Measurements from ENCODE around the gene ALG12. TPM values are rescaled to one million over a fixed set of nuclear protein-coding genes. Genes with fewer than 3 reads are reported as not detected.

Gene ALG12
- total and polyA plus RNA-seq, 2 of the 13 experiments (the other 11 are each of a cell fraction or from before 2014, with no cell fraction given): 7.8 to 15.8 TPM

- no peak for TF ChIP-seq RERE (CRISPR knock-in tag; IDR thresholded peaks at IDR 0.05; ENCODE audit: low read depth)
These were observed 4.7 kb upstream of the ALG12 start (continued) for GRCh38 chr22:49922926-49923325.

DNA sequence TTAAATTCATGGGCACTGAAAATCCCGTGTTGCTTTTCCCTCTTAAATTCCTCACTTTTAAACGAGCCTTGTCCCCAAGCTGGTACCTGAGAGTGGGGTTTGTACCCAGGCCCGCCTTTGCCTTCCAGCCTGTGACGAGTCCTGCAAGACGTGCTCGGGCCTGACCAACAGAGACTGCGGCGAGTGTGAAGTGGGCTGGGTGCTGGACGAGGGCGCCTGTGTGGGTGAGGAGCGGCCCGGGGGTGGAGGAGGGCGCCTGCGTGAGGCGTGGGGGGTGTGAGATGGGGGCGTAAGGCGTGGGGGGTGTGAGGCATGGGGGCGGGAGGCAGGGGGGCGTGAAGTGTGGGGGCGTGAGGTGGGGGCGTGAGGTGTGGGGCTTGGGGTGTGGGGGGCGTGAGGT, 4.2 kb upstream of the ALG12 start:
- TF ChIP-seq ERF (CRISPR knock-in tag; IDR thresholded peaks at IDR 0.05) (no peak), ESRRA (CRISPR knock-in tag; IDR thresholded peaks at IDR 0.05; ENCODE audit: low read depth) (no peak), CHD2 (IDR thresholded peaks at IDR 0.05; ENCODE audit: low read depth, low read length) (no peak), ZSCAN20 (CRISPR knock-in tag; IDR thresholded peaks at IDR 0.05; ENCODE audit: borderline replicate concordance) (no peak), ZNF224 (CRISPR knock-in tag; IDR thresholded peaks at IDR 0.05) (no peak), ZNF337 (CRISPR knock-in tag; IDR thresholded peaks at IDR 0.05; ENCODE audit: borderline replicate concordance, low read depth) (no peak), ZBTB2 (CRISPR knock-in tag; IDR thresholded peaks at IDR 0.05; ENCODE audit: low read depth) (no peak)
- intact Hi-C loops (cut with micrococcal nuclease; ENCODE audit: unreplicated experiment): no loop called here

More for the DNA sequence above, 4.2 kb upstream of the ALG12 start:
- H3K27me3 ChIP-seq (ENCODE audit: control insufficient read depth in 1 of 2, insufficient read depth in 2 of 2, low read length in 2 of 2): no peaks in the 10 kb centered on the region
- no peak overlapping the region for H2AFZ ChIP-seq (ENCODE audit: low read length)
- H3K4me1 ChIP-seq (ENCODE audit: insufficient read depth, low read length): peaks cover 17% of the 10 kb centered on the region
- in situ Hi-C loops (cut with HindIII; ENCODE audit: extremely low pct_ligation_motif_present, low pct_unique_long_range_greater_than_20kb): loop anchor here (5.0 kb wide), 1 partner anchor 155 kb away; no protein-coding TSS in a partner anchor
- DNase-seq (ENCODE audit: low spot score) (no peak), ATAC-seq (no peak), FAIRE-seq (no peak)
- no peak overlapping the region for H3K4me3 ChIP-seq (replicated peaks in 1 of 3; ENCODE audit: insufficient read depth in 1 of 3, low read depth in 2 of 3, low read length in 3 of 3)
- no peak overlapping the region for H3K4me2 ChIP-seq (ENCODE audit: low read depth, low read length)
- H3K9me3 ChIP-seq (ENCODE audit: low read length): no peaks in the 10 kb centered on the region
- no peak overlapping the region for H3K9ac ChIP-seq (ENCODE audit: insufficient read depth, low read depth, low read length)
- 96% methylated on average over 22 of the region's 22 CpGs for WGBS (ENCODE audit: low lambda C conversion rate)
- POLR2A ChIA-PET: no interaction called here
- peaks cover 3% of the 10 kb centered on the region for H3K79me2 ChIP-seq (ENCODE audit: insufficient read depth, low read length)
- CTCF ChIA-PET (ENCODE audit: low intra/inter-chr PET ratio, low total read pairs): no interaction called here
- H3K36me3 ChIP-seq (replicated peaks in 1 of 2; ENCODE audit: control insufficient read depth in 1 of 2, insufficient read depth in 2 of 2, low read length in 2 of 2): peaks cover 0 to 10% of the 10 kb centered on the region in 2 experiments; a peak in 3 of 5 replicates
- H4K20me1 ChIP-seq (ENCODE audit: insufficient read depth, low read length): no peaks in the 10 kb centered on the region
- no TSS peak for BruUV-seq (replicated peaks)
- no peak overlapping the region for H3K27ac ChIP-seq (ENCODE audit: extremely low read length, insufficient read depth, low read length)
